Measurements from ENCODE around the gene COL16A1.

COL16A1 gene

GRCh38 chr1:31662463-31662862, 41.4 kb downstream of the COL16A1 start:
- no peak overlapping the region for H3K4me3 Mint-ChIP-seq
- DNase-seq, result no peak
- no peak overlapping the region for H3K27ac Mint-ChIP-seq
- H3K4me1 Mint-ChIP-seq, result no peaks in the 10 kb centered on the region
- H3K36me3 Mint-ChIP-seq (ENCODE audit: low read depth), result no peaks in the 10 kb centered on the region
- H3K9me3 Mint-ChIP-seq, result no peaks in the 10 kb centered on the region
- no peaks in the 10 kb centered on the region for H3K27me3 Mint-ChIP-seq
- ATAC-seq, result no peak

DNA sequence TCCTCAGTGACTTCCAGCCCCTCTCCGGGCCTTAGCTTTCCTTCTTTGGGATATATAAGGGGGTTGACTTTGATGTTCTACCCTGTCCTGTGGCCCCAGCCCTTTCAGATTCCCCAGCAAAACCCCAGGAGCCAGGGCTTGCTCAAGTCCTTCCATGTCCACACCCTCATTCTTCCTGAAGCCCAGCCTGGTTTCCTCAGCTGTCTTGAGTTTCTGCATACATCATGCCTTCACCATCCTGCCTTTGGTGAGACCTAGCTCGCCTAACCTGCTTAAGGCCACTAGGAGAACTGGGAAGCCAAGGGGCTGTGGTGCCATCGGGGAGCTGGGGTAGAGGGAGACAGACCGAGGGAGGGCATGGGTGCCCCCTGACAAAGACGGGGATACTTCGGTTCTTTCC, 42.0 kb downstream of the COL16A1 start:
- no peaks in the 10 kb centered on the region for H3K27me3 Mint-ChIP-seq
- DNase-seq (no peak), ATAC-seq (no peak)
- no peaks in the 10 kb centered on the region for H3K4me1 Mint-ChIP-seq
- no peak overlapping the region for H3K4me3 Mint-ChIP-seq
- H3K36me3 Mint-ChIP-seq (ENCODE audit: low read depth), result no peaks in the 10 kb centered on the region
- no peak overlapping the region for H3K27ac Mint-ChIP-seq
- no peaks in the 10 kb centered on the region for H3K9me3 Mint-ChIP-seq

GRCh38 chr1:31660871-31661455, 42.9 kb downstream of the COL16A1 start:
- no peaks in the 10 kb centered on the region for H3K4me1 Mint-ChIP-seq
- H3K36me3 Mint-ChIP-seq (ENCODE audit: low read depth), result no peaks in the 10 kb centered on the region
- no peak overlapping the region for H3K4me3 Mint-ChIP-seq
- ATAC-seq (no peak), DNase-seq (no peak)
- H3K27ac Mint-ChIP-seq, result no peak overlapping the region
- H3K9me3 Mint-ChIP-seq, result no peaks in the 10 kb centered on the region
- H3K27me3 Mint-ChIP-seq, result no peaks in the 10 kb centered on the region

DNA sequence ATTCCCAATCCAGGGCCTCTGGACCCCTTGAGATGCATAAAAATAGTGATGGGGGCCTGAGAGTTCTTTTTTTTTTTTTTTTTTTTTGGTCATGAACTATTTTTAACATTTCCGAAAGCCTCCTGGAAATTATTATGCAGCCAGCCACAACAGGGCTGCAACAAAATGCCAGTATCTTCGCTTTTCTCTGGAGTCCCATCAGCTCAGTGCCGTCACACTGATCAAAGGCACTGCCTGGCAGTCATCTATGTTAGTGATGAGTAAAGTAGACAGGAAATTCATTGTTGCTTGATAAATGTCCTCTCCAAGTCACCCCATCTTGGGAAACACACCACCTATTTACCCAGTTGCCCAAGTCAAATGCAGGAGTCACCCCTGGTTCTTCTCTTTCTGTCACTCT, 43.9 kb downstream of the COL16A1 start:
- H3K9me3 Mint-ChIP-seq, result no peaks in the 10 kb centered on the region
- ATAC-seq, result no peak
- DNase-seq, result no peak
- no peaks in the 10 kb centered on the region for H3K36me3 Mint-ChIP-seq (ENCODE audit: low read depth)
- H3K4me1 Mint-ChIP-seq, result no peaks in the 10 kb centered on the region
- no peak overlapping the region for H3K27ac Mint-ChIP-seq
- no peaks in the 10 kb centered on the region for H3K27me3 Mint-ChIP-seq
- H3K4me3 Mint-ChIP-seq, result no peak overlapping the region

DNA sequence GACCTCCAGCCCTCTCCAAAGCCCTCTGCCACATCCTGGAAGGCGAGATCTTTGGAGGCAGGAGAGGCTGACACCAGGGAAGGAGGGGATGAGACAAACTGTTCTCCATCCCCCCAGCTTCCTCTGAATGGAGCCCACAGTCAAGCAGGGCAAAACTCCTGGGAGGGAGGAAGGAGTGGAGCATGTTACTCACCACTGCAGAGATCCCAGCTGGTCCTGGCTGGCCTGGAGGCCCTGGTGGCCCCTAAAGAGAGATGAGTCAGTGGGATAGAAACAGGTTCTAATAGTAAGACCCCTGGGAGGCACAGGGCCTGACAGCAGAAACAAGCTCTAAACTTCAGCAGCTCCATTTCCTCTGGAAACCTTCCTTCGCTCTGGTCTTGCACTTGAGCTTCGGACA, 45.1 kb downstream of the COL16A1 start:
- no peak overlapping the region for H3K4me3 Mint-ChIP-seq
- H3K27me3 Mint-ChIP-seq, result no peaks in the 10 kb centered on the region
- no peak overlapping the region for H3K27ac Mint-ChIP-seq
- H3K36me3 Mint-ChIP-seq (ENCODE audit: low read depth), result no peaks in the 10 kb centered on the region
- DNase-seq (no peak), ATAC-seq (no peak)
- no peaks in the 10 kb centered on the region for H3K9me3 Mint-ChIP-seq
- H3K4me1 Mint-ChIP-seq, result no peaks in the 10 kb centered on the region

GRCh38 chr1:31657972-31658510, 45.8 kb downstream of the COL16A1 start:
- Mint-ChIP-seq H3K27ac (no peak overlapping the region), H3K9me3 (no peaks in the 10 kb centered on the region), H3K4me1 (no peaks in the 10 kb centered on the region), H3K4me3 (no peak overlapping the region), H3K36me3 (ENCODE audit: low read depth) (no peaks in the 10 kb centered on the region), H3K27me3 (no peaks in the 10 kb centered on the region)
- no peak for ATAC-seq
- no peak for DNase-seq

GRCh38 chr1:31657020-31657804, 46.6 kb downstream of the COL16A1 start:
- DNase-seq, result no peak
- Mint-ChIP-seq H3K27ac (no peak overlapping the region), H3K36me3 (ENCODE audit: low read depth) (no peaks in the 10 kb centered on the region), H3K27me3 (no peaks in the 10 kb centered on the region), H3K9me3 (no peaks in the 10 kb centered on the region), H3K4me1 (no peaks in the 10 kb centered on the region), H3K4me3 (no peak overlapping the region)
- no peak for ATAC-seq

DNA sequence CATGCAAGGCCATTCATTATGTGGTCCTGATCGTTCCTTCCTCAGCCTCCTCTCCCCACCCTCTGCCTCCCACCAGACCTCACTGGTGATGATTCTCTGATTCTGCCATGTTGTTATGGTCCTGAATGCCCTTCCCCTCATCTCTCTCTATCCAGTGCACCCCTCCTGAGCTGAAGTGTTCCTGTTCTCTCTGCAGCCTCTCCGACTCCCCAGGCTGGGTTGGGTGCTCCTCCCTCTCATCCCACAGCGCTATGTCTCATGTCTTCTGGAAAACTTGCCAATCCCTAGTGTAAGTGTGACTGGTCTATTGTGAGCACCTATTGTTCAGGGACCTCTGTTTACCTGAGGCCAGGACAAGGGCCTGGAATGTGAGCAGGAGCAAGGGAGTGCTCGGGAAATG, 48.1 kb downstream of the COL16A1 start:
- H3K4me1 Mint-ChIP-seq, result no peaks in the 10 kb centered on the region
- no peaks in the 10 kb centered on the region for H3K27me3 Mint-ChIP-seq
- H3K36me3 Mint-ChIP-seq (ENCODE audit: low read depth), result no peaks in the 10 kb centered on the region
- no peaks in the 10 kb centered on the region for H3K9me3 Mint-ChIP-seq
- DNase-seq, result no peak
- no peak overlapping the region for H3K4me3 Mint-ChIP-seq
- no peak for ATAC-seq
- H3K27ac Mint-ChIP-seq, result no peak overlapping the region

- no peaks in the 10 kb centered on the region for H3K4me1 Mint-ChIP-seq
- DNase-seq, result no peak
- H3K4me3 Mint-ChIP-seq, result no peak overlapping the region
- H3K9me3 Mint-ChIP-seq, result no peaks in the 10 kb centered on the region
- no peaks in the 10 kb centered on the region for H3K27me3 Mint-ChIP-seq
- no peaks in the 10 kb centered on the region for H3K36me3 Mint-ChIP-seq (ENCODE audit: low read depth)
- no peak overlapping the region for H3K27ac Mint-ChIP-seq
- ATAC-seq, result no peak
These were observed 48.7 kb downstream of the COL16A1 start for GRCh38 chr1:31655104-31655503.

DNA sequence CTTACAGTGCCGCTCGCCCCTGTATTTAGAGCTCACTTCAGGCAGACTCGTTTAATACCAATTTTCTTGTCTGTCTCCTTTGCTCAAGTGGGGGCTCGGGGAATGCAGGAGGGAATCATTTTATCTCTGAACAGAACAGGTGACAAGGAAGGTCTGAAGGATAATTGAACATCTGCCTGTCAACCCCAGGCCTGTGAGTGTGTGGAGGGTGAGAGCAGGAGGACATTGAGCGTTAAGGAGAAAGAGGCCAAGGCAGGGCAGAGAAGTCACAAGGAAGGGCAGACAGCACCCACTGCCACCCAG, 49.4 kb downstream of the COL16A1 start:
- Mint-ChIP-seq H3K4me3 (no peak overlapping the region), H3K36me3 (ENCODE audit: low read depth) (no peaks in the 10 kb centered on the region), H3K27me3 (no peaks in the 10 kb centered on the region), H3K9me3 (no peaks in the 10 kb centered on the region), H3K4me1 (no peaks in the 10 kb centered on the region), H3K27ac (no peak overlapping the region)
- ATAC-seq (no peak), DNase-seq (no peak)

- Mint-ChIP-seq H3K4me3 (no peak overlapping the region), H3K4me1 (no peaks in the 10 kb centered on the region), H3K27me3 (no peaks in the 10 kb centered on the region), H3K9me3 (no peaks in the 10 kb centered on the region), H3K27ac (no peak overlapping the region), H3K36me3 (ENCODE audit: low read depth) (no peaks in the 10 kb centered on the region)
- ATAC-seq, result no peak
- no peak for DNase-seq
These were observed 49.9 kb downstream of the COL16A1 start for GRCh38 chr1:31653717-31654473.

GRCh38 chr1:31652891-31653499, 50.8 kb downstream of the COL16A1 start:
- Mint-ChIP-seq H3K4me3 (no peak overlapping the region), H3K36me3 (ENCODE audit: low read depth) (no peaks in the 10 kb centered on the region), H3K27ac (no peak overlapping the region), H3K9me3 (no peaks in the 10 kb centered on the region), H3K4me1 (no peaks in the 10 kb centered on the region), H3K27me3 (no peaks in the 10 kb centered on the region)
- ATAC-seq (no peak), DNase-seq (no peak)

GRCh38 chr1:31651766-31652165, 52.1 kb downstream of the COL16A1 start:
- no peaks in the 10 kb centered on the region for H3K9me3 Mint-ChIP-seq
- no peak overlapping the region for H3K27ac Mint-ChIP-seq
- ATAC-seq (no peak), DNase-seq (no peak)
- no peaks in the 10 kb centered on the region for H3K36me3 Mint-ChIP-seq (ENCODE audit: low read depth)
- no peak overlapping the region for H3K4me3 Mint-ChIP-seq
- no peaks in the 10 kb centered on the region for H3K27me3 Mint-ChIP-seq
- no peaks in the 10 kb centered on the region for H3K4me1 Mint-ChIP-seq

DNA sequence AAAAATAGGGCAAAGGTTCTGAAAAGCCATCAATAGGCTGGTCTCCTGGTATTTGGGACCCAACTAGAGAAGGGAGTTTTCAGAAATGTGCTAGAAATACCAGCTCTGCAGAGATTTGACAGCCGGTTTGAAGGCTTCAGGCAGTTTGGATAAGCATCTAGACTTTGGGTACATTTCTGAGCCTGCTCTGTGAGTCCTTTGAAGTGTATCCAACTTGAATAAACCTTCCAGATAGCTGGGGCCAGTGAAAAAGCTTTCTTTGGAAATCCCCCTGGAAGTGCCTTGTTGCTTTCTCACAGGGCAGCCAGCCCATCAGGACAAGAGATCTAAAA, 52.8 kb downstream of the COL16A1 start:
- no peak for ATAC-seq
- no peak for DNase-seq
- no peak overlapping the region for H3K4me3 Mint-ChIP-seq
- no peaks in the 10 kb centered on the region for H3K36me3 Mint-ChIP-seq (ENCODE audit: low read depth)
- no peaks in the 10 kb centered on the region for H3K27me3 Mint-ChIP-seq
- no peaks in the 10 kb centered on the region for H3K9me3 Mint-ChIP-seq
- H3K4me1 Mint-ChIP-seq, result peaks cover 2% of the 10 kb centered on the region
- no peak overlapping the region for H3K27ac Mint-ChIP-seq
